ENCODE results near the gene ARL8A.
"Not testable (repeated sequence)": the region's sequence is repeated elsewhere in the genome, so short reads cannot be mapped to it uniquely, and the experiment has no call there.

Gene ARL8A

DNA sequence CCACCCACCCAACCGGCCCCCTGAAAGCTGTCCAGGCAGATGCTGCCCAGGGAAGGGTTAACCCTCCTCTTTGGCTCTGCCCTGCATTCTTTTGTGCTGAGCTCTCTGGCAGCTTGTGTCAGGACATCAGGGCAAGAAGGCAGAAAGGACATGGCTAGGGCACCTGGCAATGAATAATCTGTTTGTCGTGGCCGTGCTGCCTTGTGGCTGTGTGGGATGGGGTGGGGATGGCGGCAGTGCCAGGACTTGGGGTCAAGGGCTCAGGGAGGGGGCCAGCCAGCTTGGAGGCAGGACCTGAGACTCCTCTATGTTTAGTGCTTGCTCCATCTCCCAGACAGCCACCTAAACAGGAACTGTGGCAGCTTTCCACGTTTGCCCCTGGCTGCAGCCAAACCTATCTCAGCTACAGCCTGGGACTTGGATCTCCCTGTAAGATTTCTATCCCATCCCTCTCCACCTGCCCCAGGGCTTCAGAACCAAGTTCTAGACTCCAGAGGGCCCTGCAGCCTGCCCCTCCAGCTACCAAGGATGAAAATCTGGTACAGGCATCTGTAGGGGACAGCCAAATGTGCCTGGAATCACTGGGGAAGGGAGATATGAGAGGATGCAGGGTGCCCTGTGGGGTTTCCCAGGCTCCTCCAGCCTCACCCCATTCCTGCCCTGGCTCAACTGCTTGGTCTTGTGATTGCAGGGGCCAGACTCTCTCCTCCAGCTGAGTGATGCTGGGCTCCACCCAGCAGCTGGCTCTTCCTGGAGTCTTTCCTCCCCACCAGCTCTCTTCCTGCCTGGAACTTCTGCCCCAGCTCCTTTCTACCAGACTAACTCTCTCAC lies 31.5 kb downstream of the ARL8A start:
- DNase-seq (ENCODE audit: low read depth), result no peak

DNA sequence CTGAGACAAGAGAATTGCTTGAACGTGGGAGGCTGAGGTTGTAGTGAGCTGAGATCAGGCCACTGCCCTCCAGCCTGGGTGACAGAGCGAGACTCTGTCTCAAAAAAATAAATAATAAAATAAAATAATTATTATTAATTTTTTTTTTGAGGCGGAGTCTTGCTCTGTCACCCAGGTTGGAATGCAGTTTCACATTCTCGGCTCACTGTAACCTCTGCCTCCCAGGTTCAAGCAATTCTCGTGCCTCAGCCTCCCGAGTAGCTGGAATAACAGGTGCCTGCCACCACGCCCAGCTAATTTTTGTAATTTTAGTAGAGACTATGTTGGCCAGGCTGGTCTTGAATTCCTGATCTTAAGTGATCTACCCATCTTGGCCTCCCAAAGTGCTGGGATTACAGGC lies 32.9 kb downstream of the ARL8A start:
- not testable (repeated sequence) for DNase-seq (ENCODE audit: low read depth)

DNA sequence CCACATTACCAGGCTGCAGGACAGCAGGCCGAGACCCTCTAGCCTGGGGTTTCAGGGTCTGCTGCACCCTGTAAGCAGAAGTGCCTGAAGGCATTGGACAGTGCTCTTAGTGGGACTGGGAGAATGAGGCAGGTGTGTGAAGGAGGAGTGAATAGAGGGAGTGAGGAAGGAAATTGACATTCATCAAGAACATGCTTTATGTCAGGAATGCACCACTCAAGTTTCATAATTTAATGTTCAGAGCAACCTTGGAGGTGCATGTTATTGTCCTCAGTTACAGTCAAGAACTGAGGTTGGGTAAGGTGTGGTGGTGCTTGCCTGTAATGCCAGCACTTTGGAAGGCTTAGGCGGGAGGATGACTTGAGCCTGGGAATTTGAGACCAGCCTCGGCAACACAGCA lies 33.6 kb downstream of the ARL8A start:
- no peak for DNase-seq (ENCODE audit: low read depth)

DNA sequence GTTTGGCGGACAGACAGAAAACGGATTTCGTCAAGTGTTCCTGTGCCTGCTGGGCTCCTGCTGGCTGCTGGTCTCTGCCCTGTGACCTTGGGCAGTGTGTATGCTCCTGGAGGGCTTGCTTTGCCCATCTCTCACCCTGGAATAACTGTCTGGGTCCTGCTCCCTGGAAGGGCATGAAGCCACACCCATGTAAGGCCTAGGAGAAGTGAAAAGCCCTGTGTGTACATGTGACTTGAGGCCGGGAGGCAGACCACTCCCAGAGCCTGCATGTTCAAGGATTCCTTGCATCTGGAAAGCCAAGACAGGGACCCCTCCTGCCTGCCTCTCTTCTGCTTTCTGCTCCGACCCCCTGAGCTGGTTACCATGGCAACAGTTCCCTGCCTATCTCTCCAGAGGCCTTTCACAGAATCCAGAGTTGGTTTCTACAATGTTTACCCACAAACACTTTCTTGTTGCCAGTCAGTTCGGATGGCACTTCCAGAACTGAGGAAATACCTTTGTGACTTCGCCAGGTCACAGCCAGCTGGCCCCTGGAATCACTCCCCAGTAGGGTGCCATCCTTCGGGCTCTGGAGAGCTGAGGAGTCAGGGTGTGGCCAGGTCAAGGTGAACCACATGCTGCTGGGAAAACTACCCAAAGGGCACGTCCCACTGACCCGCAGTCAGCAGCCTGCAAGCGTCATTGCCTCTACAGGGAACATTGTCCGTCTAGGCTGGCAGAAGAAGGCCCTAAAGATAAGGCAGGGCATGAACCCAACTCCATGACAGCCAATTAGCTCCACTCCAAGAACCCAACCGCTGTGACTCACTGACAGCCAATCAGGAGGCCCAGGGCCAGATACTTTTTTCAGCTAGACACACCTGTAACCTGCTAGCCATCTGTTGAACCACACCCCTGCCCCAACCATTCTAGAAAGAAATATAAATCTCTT lies 36.5 kb downstream of the ARL8A start:
- no peak for DNase-seq (ENCODE audit: low read depth)

DNA sequence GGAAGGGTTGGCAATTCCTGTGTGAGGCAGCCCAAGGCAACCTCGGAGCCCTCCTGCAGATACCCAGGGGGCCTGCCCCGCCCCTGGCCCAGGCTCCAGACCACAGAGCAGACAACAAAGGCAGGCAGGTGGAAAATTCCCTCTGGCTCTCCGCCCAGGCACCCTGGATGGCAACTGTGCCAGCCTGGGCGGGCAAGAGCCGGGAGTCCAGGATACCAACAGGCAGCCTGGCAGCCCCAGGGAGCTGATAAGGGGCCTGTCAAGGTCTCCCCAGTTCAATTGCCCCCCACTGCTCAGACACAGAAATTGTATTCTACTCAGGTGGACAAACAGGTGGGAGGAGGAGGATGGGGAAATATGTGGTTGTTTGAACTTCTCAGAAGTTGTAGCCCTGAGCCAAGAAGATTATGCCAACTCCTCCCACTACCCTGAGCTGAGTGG lies 37.2 kb downstream of the ARL8A start:
- no peak for DNase-seq (ENCODE audit: low read depth)

DNA sequence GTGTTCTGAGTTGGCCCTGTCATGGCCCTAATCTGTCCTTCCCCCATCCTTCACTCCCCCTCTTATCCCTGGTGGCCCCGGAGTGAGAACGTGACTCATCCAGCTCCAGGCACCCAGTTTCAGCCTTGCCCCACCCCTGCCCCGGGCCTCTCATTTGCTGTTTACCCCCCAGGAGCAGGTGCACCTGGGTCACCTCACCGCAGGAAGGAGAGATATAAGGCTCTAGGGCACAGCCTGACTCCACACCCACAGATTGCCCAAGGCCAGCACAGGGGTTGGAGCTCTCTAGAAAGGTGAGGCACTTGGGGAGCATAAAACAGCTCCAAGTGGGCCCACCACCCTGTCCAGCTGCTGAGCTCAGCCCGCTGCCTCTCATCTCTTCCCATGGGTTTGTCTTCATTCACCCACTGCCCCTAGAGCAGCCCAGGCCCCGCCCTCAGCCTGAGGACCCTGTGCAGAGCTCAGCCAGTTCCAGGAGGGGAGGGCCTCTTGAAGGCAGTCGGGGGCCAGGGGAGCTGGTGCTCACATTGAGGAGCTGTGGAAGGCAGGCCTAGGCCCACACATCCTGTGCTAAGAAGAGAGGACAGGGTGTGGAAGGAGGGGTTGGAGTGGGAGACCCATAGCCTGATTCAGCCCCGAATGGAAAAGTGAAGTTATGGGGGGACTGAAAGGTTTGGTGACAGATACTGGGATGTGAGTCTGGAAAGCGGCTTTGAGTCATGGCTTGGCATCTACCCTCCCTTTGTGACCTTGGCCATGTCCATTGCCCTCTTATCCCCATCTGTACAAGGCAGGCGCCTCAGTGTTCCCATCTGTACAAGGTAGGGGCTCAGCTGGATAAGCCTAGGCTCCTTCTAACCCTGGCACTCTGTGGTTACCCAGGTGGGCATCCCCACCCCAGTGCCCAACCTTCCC lies 37.9 kb downstream of the ARL8A start:
- no peak for DNase-seq (ENCODE audit: low read depth)

DNA sequence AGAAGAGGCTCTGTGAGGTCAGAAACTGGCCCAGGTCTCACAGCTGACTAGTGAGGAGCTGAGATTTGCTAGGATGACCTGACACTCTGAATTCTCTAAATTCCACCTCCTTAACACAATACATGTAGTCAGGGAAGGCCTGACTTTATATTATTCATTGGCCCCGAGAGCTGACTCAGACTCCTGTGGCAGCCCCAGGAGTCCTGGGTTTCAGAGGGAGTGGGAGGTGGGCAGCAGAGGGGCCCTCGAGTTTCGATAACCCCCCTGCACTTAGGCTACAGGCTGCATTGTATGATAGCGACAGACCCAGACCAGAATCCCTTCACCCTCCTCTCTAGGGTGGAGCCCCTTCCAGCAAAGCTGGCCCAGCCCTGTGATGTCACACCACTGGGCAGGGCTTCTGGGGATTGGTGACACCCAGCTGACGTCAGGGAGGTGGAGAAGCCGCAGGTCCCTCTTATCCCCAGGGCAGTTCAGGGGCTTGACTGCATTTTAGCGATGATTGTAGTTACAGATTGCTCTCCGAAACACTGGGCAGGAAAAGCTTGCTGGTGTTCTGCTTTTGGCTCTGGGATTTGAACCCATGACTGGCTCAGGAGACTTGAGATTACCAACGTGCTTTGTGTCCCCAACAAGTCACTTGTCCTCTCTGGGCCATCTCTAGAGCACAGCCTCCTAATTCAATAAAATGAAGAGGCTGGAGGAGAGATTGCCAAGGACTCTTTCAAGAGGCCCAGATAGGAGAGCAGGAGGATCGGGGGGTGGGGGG lies 38.8 kb downstream of the ARL8A start:
- DNase-seq (ENCODE audit: low read depth), result no peak

DNA sequence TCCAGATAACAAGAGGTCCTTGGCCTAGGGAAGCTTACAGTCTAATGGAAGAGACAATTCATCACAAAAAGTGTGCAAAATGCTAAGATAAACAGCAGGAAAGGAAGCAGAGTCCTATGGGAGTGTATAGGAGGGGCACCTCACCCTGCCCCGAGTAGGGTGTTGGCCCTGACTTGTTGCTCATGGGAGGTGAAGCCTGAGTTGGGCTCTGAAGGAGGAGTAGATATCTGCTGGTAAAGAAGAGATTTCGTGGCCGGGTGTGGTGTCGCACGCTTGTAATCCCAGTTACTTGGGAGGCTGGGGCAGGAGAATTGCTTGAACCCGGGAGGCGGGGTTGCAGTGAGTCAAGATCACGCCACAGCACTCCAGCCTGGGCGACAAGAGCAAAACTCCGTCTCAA lies 40.5 kb downstream of the ARL8A start:
- DNase-seq (ENCODE audit: low read depth), result no peak

DNA sequence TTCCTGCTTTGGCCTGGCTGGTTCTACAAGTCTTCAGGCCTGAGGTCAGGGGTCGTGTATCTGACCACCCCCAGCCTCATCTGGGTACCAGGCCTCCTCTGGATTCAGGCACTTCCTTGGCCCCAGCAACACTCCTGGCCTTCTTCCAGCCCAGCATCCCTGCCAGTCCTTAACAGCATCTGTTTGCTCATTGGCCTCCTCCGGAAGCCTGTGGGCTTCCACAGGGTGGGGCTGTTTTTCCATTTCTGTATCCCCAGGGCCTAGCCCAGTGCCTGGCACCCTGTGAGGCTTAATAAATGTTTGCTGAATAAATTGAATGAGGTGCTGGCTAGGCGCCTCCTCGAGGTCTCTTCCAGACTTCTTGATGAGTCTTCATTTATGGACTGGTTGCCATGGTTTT lies 43.4 kb downstream of the ARL8A start:
- DNase-seq (ENCODE audit: low read depth), result no peak

DNA sequence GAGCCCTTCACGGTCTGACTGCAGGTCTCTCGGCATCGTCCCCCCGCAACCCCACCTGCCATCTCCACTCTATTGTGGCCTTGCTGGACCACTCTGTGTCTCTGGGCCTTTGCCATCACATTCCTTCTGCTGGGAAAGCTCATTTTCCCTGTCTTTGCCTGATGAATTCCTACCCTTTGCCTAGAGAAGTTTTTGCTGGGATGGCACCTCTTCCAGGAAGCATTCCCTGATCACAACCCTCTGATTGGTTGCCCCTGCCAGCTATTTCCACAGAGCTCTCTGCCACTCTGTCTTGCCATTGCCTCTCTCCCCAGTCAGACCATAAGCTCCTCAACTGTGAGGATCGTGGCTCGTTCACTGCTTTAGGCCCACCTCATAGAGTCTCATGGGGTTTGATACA lies 50.7 kb downstream of the ARL8A start:
- DNase-seq (ENCODE audit: low read depth), result no peak

DNA sequence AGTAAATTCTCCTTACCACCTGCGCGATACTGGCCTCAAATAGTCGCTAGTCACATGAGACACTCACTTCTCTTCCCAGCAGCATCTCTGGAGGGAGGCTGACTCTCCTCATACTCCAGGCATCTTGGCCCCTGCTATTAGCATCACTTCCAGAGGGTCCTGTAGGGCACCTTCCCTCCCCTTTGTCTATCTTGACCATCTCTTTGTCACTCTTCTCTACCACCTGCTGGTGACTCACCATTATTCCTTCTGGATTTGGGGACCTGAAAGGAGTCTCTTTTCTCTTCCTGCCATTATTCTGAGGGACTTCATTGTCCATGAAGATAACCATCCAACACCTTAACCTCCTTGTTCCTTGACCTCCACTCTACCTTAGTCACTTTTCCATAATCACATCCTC lies 53.5 kb downstream of the ARL8A start:
- no peak for DNase-seq (ENCODE audit: low read depth)

DNA sequence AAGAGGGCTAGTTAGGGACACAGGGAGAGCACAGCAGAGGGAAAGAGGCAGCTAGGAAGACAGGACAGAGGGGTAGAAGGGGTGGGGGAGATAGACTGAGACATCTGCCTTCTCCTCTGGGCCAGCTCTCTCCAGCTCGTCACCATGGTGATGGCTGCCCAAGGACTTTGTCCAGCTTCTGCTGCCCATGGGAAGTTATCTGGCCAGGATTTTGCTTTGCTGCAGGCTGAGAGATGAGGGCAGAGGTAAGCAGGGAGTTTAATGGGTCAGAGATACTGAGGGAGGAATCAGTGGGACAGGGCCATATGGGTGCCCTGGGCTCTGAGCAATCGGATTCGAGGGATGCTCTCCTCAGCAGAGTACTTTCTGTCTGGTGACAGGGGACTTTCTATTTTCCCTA lies 56.3 kb downstream of the ARL8A start:
- no peak for DNase-seq (ENCODE audit: low read depth)

DNA sequence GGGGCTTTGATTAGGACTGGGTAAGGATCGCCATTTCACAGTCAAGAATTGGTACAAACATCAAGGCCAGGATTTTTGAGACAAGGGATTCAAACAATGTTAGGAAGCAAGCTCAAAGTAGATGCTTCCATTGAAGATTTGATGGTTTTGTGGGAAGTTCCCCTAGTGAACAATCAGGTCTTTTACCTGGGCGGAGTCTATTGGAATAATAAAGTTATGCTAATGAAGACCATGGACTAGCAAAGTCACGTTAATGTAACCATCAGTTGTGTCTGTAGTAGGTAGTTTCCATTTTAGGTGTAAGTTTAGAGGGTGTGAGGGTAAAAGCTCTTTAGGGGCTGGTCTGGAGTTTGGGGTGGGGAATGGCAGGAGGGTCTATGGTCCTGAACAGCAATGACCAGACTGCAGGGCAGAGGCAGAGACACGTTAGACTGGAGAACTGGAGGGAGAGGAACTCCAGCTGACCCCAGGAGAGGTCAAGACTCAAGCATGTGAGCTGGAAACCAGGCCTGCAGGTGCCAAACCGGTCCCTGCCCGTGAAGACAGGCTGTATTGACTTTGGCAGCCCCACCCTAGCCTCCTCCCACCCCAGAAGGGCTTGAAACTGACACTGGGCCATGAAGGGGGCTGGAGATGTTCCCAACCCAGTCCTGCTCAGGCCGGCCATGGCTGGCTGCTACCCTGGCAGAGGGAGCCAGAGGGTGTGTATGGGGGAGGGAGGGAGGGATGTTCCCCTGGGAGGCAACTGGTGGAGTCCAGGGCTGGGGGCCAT lies 57.8 kb downstream of the ARL8A start:
- no peak for DNase-seq (ENCODE audit: low read depth)

DNA sequence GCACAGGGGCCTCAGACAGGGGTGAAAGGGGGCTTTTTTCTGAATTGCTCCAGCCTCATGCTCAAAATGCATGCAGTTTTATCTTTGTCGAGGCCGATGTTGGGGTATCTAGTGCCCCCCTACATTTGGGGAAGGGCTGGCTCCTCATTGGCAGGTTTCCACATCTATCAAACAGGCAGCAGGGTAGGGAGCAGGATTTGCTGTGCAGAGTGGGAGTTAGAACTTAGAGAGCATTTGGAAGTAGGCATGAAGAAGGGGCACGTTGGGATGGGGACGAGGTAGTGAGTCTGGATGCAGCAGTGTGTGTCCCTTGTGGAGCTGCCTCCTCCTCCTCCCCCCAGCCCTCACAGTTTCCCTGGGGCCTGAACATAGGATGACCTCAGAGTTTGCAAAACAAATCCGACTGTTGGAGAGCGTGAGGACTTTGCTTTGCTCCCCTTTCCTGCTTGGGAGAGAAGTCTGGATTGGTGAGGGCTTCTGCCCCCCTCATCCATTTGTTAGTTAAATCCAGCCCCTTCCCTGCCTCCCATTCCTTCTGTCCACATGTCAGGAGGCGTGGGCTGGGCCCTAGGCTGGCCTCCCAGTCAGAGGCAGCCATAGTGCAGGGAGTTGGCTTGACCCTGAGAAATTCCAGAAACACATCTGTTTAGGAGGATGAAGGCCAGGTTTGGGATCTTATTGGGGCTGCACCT lies 58.7 kb downstream of the ARL8A start:
- no peak for DNase-seq (ENCODE audit: low read depth)

DNA sequence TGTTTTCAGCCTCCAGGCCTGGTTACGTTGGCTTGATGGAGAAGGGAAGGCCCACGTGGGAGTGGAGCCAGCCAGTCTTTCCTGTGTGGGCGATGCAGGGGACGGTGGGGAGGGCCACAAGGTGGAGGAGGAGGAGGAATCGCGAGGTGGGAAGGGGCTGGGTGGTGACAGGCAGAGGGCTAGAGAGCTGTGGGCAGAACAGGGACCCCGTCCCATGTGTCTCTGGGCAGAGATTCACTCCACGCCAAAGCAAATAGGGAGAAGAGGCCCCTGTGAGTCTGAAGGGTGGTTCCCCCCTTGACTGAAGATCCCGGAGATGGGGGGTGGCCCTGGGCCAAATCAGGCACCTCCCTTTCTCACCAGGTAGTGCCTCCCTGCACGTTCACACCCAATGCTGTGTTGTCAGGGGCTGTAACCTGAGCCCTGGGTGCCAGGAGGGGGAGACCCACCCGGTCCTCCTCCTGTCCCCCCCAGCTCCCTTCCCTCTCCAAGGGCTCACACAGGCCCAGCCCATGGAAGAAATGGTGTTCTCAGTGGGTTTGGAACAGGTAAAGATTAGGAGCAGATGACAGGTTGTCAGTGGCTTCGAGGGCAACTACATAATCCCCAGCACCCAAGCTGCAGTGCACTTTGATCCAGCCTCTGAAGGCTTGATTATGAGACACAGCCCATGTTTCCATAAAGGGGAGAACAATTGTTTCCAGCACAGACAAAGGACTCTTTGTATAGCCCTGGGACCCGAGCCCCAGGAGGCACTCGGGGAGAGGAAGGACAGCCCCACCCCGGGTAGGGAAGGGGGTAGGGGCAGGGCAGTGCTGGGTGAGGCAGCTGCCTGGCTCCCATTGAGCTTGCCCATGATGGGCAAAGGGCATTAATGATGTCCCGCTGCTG lies 59.5 kb downstream of the ARL8A start:
- DNase-seq (ENCODE audit: low read depth), result no peak
